HG02798 (cell line): ENCODE measurements around the gene RELA.

ENCODE experiments used
- ATAC-seq: cut with Tn5 transposase; IDR thresholded peaks from one replicate; pipeline ENCODE4 v1.9.1; 2021; ENCODE audit warnings: mild to moderate bottlenecking; ENCODE audit not compliant: unreplicated experiment, poor library complexity

The RELA gene

GRCh38 chr11:65617136-65617850 lies 45.4 kb downstream of the RELA start:
- no peak for ATAC-seq

- no peak for ATAC-seq
Measured at GRCh38 chr11:65616575-65617001, 46.1 kb downstream of the RELA start.

GRCh38 chr11:65615950-65616574 lies 46.7 kb downstream of the RELA start:
- no peak for ATAC-seq

- ATAC-seq, result peak; percentile 82
Measured at GRCh38 chr11:65615229-65615949, 47.3 kb downstream of the RELA start, which contains the start of gene PCNX3. Gene PCNX3 (plus strand): TSS chr11:65615776. CDS start chr11:65616312, 536 bp downstream.

- no peak for ATAC-seq
Measured at GRCh38 chr11:65613091-65613928, 49.4 kb downstream of the RELA start.

GRCh38 chr11:65612691-65613090 lies 50.0 kb downstream of the RELA start:
- ATAC-seq, result no peak

GRCh38 chr11:65611758-65612603 lies 50.7 kb downstream of the RELA start:
- ATAC-seq, result no peak

- ATAC-seq, result no peak
Measured at GRCh38 chr11:65611028-65611757, 51.5 kb downstream of the RELA start.

- no peak for ATAC-seq
Measured at GRCh38 chr11:65610404-65610803, 52.3 kb downstream of the RELA start.

- no peak for ATAC-seq
Measured at GRCh38 chr11:65609665-65610064, 53.1 kb downstream of the RELA start.

- no peak for ATAC-seq
Measured at GRCh38 chr11:65609229-65609628, 53.5 kb downstream of the RELA start.

GRCh38 chr11:65607614-65608426 lies 54.9 kb downstream of the RELA start:
- no peak for ATAC-seq

GRCh38 chr11:65606876-65607613 lies 55.7 kb downstream of the RELA start:
- ATAC-seq, result no peak

- ATAC-seq, result no peak
Measured at GRCh38 chr11:65604258-65604657, 58.5 kb downstream of the RELA start.
